GM13977 (cell line): ENCODE data around the gene HHIP.

Source experiments
- DNase-seq: peaks from one replicate; pipeline ENCODE4 v3.0.0; 2012; ENCODE audit warnings: low spot score
- CTCF ChIP-seq: IDR thresholded peaks from 2 replicates; pipeline ENCODE4 v1.5.1; 2012; ENCODE audit warnings: mild to moderate bottlenecking, control low read depth; ENCODE audit not compliant: insufficient read depth; ENCODE audit errors: extremely low read depth, missing control alignments
- in situ Hi-C: fragments of 300-500 bp; cut with MboI; formaldehyde crosslinking; loops from one replicate; pipeline ENCODE4 v1.12.0; 2022; ENCODE audit warnings: low sequenced_read_pairs, low pct_unique_long_range_greater_than_20kb, mixed read lengths, inconsistent platforms; ENCODE audit not compliant: unreplicated experiment

HHIP gene

GRCh38 chr4:144663834-144664475 lies 18.0 kb downstream of the HHIP start:
- in situ Hi-C loops: no loop called here
- DNase-seq: no peak
- TF ChIP-seq CTCF: no peak

GRCh38 chr4:144666539-144667175 lies 20.7 kb downstream of the HHIP start:
- no peak for DNase-seq
- no peak for TF ChIP-seq CTCF
- in situ Hi-C loops: no loop called here

GRCh38 chr4:144667500-144667899 lies 21.5 kb downstream of the HHIP start:
- DNase-seq: no peak
- in situ Hi-C loops: no loop called here
- TF ChIP-seq CTCF: no peak

GRCh38 chr4:144670776-144671175 lies 24.8 kb downstream of the HHIP start:
- no peak for DNase-seq
- in situ Hi-C loops: no loop called here
- no peak for TF ChIP-seq CTCF

GRCh38 chr4:144674711-144675110 lies 28.8 kb downstream of the HHIP start:
- DNase-seq: no peak
- no peak for TF ChIP-seq CTCF
- in situ Hi-C loops: no loop called here

- DNase-seq: no peak
- in situ Hi-C loops: no loop called here
- no peak for TF ChIP-seq CTCF
Measured at GRCh38 chr4:144681806-144682205, 35.9 kb downstream of the HHIP start.

GRCh38 chr4:144683516-144683915 lies 37.6 kb downstream of the HHIP start:
- TF ChIP-seq CTCF: no peak
- in situ Hi-C loops: no loop called here
- DNase-seq: no peak
